ENCODE results near the gene CASKIN1.

Gene CASKIN1

DNA sequence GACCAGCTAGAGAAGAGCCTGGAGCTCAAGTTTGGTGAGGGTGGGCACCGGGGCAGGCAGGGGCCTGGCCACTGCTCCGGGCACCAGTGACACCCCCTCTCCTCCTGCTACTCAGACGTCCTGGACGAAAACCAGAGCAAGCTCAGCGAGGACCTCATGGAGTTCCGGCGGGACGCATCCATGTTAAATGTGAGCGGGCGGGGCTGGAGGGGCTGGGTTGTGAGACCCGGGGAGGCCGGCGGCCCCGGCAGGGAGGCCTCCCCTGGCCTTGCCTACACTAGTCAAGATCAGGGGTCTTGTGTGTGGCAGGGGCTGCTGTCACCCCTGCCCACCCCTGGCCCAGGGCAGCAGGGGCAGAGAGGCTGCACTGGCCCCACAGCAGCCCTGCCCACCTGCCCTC lies 23.0 kb downstream of the CASKIN1 start:
- DNase-seq = no peak

DNA sequence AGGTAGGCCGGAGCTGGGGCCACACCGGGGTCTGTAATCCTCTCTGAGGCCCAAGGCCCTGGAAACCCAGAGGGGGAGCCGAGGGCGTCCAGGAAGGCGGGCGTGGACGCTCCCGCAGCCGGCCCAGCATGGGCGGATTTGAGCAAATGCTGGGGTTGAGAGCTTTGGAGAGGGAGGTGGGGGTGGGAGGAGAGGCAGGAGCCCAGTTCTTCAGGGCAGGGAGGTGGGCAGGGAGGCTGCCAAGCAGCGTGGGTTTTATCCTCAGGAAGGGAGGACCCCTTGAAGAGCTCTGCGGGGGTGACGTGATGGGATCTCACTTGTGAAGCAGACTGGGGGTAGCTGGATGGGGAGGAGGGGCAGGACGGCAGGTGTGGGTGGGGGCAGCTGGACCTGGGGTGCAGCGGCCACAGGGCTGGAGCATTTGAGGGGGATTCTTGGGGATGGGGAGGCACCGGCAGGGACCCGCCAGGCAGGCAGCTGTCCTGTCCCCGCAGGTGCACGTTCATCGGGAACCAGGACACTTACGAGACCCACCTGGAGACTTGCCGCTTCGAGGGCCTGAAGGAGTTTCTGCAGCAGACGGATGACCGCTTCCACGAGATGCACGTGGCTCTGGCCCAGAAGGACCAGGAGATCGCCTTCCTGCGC lies 23.6 kb downstream of the CASKIN1 start:
- DNase-seq = no peak

DNA sequence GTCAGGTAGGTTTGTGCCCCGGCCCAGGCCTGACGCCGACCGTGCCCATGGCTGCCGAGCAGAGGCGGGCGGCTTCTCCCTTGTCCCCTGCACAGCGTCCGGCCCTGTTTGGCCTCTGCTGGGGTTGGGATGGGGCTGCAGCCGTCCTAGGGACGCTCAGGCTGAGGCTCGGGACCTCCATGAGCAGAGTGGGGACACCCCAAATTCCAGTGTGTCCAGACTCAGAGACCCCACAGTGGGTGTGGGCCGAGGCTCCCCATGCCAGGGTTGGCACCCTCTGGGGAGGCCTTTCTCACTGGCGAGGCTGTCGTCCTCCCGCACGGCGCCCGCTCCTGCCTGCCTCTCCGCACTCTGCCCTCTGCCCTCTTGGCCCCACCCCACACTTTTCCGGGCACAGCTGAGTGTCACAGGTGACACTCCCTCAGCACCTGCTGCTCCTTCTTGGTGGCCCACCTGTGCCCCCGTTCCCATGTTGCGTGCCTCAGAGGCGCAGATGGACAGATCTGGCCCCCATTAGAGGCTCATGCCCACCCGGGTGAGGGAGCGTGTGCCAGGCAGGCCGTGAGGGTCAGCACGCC lies 24.7 kb downstream of the CASKIN1 start:
- DNase-seq = no peak

DNA sequence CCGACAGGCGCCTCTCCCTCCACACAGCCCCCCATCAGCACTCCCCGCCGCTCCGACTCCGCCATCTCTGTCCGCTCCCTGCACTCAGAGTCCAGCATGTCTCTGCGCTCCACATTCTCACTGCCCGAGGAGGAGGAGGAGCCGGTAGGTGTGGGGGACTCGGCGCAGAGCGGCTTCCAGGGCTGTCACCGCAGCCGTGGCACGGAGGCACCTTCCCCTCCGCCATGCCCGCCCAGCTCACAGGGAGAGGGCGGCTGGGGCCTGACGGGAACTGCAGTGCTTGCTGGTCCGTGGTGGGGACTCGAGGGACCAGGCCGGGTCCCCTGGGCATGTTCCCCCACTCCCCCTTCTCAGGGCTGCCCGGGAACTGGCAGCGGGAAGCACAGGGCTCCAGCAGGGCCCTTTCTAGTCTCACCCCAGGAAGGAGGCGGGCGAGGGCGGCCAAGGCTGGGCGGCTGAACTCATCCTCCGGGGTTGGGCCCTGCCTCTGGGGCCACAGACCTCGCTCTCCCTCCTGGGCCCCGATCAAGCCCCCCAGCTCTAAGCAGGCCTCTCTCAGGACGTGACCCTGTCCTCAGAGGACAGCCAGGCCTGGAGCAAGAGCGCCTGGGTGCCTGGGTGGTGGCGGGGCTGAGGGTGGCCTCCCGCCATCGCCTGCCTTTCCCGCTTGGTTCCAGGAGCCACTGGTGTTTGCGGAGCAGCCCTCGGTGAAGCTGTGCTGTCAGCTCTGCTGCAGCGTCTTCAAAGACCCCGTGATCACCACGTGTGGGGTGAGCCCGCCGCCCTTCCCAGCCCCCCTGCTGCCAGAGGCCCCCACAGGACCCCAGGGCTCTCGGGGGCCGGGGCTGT lies 25.6 kb downstream of the CASKIN1 start:
- no peak for DNase-seq

DNA sequence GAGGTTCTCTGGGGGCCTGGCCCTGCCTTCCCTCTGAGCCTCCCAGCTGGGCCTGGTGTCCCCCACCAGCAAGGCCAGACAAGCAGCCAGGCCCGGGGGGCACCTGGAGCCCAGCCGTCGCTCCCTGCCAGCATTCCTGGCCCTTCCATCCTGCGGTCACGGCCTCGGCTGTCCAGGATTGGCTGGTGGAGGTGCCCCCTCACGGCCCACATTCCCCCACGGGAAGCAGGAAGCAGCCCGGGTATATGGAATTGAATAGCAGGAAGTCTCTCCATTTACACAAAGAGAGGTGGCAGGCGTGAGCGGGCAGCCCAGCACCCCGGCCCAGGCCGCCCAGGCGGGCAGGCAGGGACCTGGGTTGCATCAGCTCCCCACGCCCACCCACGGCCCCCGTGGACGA lies 26.3 kb downstream of the CASKIN1 start:
- no peak for DNase-seq

DNA sequence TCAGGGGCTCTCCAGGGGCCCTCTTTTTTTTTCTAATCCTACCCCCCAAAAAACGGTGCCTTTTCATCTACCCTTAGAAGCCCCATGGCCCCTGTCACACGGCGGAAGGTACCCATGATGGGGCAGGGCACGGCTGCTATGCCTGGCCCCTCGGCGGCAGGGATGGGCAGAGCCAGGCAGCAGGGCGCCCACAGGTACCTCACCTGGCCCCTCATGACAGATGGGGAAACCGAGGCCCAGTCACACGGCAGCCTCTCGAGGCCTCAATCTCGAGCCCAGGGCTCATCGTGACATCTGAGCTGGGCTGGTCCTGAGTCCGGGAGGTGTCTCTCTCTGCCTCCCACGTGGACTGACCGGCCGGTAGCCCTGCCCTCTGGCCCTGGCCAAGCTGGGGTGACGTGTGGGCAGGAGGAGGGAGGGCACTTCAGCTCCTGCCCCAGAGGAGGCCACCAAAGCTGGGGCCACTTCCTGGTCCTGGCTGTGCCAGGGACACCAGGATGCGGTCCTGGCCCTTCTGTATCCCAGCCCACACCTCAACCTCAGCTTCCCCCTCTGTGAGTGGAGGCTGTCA lies 29.3 kb downstream of the CASKIN1 start:
- DNase-seq = no peak

DNA sequence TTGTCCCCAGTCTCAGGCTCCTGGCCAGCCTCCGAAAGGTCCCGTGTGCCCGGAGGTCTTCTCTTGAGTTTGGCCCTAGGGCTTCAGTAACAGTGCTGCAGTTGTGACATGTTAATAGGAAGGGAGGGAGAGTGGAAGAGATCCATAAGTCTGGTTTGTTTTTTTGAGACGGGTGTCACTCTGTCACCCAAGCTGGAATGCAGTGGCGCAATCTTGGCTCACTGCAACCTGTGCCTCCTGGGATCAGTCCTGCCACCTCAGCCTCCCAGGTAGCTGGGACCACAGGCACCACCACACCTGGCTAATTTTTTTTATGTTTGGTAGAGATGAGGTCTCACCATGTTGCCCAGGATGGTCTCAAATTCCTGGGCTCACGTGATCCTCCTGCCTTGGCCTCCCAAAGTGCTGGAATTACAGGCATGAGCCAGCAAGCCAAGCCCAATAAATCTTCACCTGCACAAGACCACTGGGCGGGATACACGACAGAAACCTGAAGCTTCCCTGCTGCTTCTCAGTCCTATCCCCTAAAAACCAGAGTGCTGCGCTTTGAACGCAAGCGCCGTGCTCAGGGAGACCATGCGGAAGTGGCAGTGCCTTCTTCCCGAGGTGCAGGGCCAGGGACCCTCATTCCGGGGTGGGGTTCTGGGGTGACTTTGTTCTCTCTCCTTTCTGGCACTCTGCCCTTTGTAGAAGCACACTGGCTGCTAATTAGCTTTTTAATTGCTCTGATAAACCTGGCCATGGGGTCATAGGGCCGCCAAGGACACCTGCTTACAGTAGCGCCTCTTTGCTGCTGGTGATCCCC lies 29.9 kb downstream of the CASKIN1 start:
- DNase-seq = no peak

DNA sequence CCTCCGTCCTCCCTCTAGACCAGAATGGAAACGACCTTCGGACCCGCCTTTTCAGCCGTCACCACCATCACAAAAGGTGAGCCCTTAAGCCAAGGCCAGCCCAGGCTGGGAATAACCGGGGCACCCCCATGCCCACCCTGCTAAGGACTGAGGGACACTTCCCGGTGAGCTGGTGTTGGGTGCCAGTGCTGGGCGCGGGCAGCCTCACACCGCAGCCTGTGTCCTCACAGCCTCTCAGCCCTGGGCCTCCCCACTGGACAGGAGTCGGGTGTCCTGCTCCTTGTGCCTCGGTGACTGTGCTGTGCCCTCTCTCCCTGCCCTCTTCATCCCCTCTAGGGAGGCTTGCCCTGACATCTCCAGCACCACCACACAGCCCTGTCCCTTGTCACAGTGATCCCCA lies 30.5 kb downstream of the CASKIN1 start:
- no peak for DNase-seq

DNA sequence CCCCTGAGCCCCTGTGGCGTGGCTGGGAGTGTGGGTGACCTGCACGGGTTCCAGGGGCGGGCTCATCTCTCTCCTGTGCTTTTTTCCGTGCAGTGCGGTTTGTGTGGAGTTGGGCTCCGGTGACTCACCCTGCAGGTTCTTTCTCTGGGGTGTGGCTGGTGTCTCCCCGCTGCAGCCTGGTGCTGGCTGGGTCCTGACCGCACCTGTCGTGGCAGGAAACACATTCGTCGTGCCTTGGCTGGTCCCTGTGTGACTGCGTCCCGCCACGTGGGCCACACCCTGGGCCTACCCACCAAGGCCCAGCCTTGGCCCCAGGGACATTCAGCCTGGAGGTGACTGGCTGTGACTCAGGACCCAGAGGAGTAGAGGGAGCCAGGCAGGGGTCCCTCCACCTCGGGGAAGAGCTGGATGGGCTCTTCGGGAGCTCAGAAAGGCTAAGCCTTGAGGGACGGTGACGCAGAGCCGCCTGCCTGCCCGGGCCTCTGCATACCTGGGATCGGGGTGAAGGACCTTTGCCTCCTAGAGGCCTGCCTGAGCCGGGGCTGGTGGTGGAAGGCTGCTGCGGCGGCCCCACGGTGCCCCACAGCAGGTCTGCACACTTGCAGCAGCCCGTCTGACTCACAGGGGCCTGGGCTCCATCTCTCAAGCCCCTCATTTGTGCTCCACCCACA lies 33.1 kb downstream of the CASKIN1 start:
- DNase-seq = no peak

DNA sequence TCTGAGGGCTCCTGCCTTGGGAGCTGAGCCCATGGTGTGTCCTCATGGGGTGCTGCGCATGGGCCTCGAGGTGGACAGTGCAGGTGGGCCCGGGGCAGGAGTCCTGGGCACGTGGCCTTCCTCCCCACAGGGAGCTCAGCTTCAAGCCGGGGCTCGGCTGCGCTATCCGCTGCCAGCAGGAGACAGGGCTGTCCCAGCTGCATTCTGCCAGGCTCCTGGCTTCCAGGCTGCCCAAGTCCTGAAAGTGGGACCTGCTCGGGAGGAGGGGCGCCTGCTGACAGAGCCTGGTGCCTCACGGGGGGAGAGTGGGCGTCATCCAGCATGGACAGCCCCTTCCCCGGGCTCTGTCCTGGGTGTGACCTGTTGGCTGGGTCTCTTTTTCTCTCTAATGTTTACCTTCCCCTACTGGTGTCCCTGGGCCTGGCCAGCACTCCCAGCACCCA lies 33.7 kb downstream of the CASKIN1 start:
- no peak for DNase-seq

DNA sequence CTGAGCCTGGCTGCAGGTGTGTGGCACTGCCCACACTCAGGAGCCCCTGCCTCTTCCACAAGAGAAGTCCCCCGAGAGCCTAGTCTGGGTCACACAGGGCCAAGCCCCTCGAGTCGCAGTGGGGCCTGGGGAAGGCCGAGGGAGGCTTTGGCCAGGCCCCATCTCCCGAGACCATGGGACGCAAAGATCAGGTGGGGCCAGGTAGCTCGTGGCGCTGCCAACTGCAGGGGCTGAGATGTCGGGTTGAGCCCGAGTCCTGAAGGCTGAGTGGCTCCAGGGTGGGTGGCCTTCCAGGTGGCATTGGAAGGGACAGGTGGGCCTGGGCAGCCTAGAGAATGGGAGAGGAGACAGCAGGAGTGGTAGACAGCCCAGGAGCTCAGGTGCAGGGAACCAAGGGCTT lies 34.5 kb downstream of the CASKIN1 start:
- DNase-seq = no peak

DNA sequence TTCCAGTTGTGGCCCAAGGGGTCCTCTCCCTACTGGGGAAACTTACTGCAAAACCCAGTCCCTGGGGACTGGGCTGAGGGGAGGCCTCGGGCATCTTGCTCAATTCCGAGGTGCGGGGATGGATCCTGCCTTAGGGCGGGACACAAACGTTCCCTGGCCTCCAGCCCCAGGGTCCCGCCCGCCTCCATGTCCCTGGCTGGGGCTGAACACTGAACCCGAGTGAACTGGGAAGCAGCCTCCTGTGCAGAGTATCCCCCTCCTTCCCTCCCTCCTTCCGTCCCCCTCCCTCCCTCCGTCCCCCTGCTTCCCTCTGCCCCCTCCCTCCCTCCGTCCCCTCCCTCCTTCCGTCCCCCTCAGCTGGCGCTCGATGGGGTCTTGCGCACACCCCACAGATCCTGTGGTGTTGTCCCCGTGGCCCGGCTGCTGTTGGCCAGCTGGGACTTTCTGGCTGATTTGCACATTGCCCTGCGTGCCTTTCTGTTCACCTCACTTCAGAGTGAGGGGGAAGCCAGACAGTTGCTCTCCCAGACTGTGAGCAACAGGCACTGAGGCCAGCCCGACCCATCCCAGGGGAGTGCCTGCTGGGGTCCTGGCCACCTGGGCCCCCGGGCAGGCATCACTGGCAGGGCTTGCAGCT lies 35.4 kb downstream of the CASKIN1 start:
- no peak for DNase-seq

DNA sequence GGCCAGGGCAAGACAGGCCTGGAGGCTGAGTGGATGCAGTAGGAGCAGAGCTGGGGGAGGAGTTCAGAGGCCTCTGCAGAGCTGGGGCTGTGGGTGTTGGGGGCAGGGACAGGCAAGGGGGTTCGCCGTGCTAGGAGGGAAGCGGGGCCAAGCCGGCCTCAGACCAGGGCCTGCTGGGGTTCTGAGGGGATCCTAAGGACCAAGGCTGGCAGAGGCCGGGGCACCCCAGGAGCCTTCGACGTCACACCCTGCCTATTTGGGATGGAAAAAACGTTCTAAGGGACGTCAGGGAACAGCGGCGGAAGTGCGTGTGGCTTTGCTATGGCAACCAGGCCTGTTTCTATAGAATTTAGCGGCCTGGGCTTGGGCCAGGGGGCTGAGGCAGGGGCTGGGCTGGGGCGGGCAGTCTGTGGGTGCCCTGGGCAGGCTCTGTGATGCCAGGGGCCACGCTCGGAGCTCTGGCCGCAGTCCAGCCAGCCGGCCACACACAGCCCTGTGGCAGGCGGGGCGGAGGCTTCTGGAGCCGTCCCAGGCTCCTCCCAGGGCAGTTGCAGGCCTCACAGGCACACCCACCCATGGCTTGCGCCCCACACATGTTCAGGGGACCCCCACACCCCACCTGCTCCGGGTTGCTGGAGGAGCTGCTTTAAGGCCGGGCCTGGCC lies 37.1 kb downstream of the CASKIN1 start:
- no peak for DNase-seq

DNA sequence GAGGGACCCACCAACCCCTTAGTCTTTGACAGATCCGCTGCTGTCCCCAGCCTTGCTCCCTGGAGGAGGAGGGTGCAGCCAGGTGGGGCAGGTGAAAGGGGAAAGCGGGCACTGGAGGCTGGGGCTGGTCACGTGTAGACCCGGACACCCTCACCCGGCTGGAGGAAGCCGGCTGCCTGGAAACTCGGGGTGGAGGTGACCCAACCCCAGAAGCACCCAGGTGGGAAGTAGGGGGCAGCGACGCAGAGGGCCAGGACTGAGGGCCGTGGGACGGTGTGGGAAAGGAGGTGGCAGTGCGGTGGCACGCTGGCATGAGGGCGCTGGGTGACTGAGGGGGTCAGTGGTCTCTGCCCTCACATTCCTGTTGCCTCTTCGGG lies 38.2 kb downstream of the CASKIN1 start:
- DNase-seq = no peak

DNA sequence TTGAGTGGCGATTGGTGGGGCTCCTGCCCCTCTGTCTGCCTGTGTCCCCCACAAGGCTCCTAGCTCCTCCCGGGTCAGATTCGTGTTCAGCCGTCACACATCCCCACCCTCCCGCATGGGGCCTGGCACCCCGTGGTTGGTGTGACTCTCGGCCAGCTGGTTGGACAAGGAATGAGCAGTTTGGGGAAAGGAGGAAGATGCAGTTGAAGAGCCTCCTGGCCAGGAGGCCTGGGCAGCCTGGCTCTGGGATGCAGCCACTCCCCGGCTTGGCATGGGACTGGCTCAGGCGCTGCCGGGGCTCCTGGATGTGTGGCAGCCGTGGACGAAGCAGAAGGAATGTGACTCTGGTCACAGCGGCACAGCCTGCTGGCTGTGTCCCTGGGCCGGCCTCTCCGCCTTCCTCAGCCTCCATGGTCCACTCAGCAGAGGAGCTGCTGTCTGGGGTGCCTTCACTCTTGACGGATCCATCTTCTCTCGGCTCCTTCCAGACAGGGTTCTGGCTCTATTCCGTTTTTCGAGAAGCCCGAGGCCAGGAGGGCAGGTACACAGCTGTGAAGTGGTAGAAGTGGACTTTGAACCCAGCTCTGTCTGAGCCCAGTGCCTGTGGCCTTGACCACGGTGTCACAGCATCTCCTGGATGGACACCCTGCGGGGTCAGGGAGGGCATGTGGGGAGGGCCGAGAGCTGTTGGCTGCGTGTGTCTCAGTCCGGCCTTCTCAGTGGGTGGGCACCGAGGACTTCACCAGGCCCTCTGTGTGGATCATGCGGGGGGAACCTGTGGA lies 38.7 kb downstream of the CASKIN1 start:
- DNase-seq = no peak

DNA sequence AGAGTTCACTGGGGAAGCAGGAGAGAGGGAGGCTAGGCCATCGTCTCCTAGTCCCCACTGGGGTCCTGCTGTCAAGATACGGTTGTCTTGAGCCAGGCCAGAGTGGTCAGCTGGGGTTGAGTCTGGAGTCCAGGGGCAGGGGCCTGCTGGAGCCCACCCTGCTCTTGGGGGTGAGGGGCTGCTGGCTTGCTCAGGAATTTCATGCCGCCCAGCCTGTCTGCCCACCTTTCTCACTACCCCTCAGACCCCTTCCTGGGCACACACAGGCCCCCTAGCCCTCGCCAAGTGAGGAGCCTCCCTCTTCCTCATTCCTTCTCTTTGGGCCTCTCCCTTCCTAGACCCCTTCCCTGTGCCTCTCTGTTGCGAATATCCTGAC lies 39.6 kb downstream of the CASKIN1 start:
- DNase-seq = no peak

DNA sequence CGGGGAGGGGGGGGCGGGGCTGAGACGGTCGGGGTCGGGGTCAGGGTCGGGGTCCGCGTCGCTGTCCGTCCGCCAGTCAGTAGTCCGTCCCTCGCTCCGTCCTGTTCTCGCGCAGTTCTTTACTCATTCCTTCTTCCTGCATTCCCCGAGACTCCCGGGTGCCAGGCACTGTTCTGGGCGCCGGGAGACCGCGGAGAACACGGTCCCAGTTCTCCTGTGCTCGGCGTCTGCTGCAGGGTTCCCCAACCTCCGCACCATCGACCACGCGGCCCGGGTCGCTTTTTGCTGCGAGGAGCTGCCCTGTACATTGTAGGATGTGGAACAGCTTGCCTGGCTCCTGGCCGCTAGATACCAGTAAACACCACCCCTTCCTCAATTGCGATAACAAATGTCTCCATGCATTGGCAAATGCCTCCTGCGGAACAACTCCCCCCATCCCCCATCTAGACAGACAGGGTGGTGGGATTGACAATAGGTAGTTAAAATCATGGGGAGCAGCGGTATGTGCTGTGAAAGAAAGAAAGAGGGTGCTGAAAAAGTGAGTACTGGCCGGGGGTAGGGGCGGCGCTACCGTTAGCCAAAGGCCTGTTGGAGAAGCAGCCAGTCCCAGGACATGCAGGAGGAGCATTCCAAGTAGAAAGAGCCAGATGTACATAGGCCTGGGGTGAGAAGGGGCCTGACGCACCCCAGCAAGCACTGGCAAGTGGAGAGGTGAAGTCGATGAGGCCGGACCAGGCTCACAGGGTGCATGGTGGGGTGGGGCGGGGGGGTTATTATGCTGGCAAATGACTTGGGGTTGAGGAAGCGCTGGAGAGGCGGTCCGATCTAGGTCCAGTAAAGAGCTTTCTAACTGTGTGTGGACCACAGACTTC lies 40.2 kb downstream of the CASKIN1 start:
- DNase-seq = peak; percentile 3 to 33

DNA sequence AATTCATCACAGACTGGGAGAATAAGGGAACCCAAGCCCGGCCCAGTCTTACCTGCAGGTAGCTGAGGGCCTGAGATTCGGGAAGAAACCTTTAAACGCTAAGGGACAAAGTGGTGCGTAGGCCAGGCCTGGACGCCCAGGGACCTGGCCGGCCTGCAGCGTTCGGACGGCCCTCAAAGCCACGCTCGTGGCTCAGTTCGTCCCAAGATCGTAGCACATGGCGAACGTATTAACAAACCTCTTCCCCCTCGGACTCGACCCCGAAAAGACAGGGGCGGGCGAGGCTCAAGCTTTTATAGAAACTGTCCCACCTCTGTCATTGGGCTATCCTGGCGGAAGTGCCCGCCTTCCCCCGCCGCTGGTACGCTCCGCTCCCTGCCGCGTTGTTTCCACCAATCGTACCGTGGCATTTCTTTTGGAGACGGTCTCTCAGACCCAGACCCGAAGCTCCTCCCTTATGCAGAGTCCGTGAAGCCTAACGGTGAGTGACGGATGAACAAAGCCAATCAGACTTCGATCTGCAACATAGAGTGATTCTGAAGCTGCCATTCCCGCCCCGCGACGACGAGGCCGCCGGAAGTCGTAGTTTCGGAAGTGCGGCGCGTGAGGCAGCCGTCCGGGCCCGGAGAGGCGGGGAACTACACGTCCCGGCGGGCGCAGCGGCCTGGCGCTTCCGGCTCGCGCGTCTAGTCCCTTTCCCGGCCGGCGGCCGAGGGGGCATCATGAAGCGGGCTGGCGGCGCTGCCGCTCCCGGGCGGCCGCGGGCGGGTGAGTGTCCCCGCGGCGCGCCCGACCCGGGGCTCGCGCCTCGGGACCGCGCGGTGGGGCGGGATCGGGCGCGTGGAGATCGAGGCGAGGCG lies 41.1 kb downstream of the CASKIN1 start, which contains the start of gene TRAF7:
Gene TRAF7 (plus strand): TSS at position 692 of the 860 bp plus-strand sequence. CDS start 8,139 bp downstream, outside the sequence.
- DNase-seq = peak; percentile 95 to 97
